GM18873 (cell line): ENCODE measurements around the gene DHCR24.

Experiments
- ATAC-seq: cut with Tn5 transposase; IDR thresholded peaks from one replicate; pipeline ENCODE4 v1.9.1; 2021; ENCODE audit warnings: mild to moderate bottlenecking, moderate library complexity, moderate number of reproducible peaks; ENCODE audit not compliant: unreplicated experiment, low FRiP score

DHCR24 gene

GRCh38 chr1:54805466-54805865 lies 81.5 kb downstream of the DHCR24 start:
- ATAC-seq: no peak

- ATAC-seq: no peak
Observed at GRCh38 chr1:54804471-54805132, 82.4 kb downstream of the DHCR24 start.

GRCh38 chr1:54803761-54804470 lies 83.1 kb downstream of the DHCR24 start:
- ATAC-seq: no peak

- ATAC-seq: peak; percentile 54
Observed at GRCh38 chr1:54800899-54801759, 85.9 kb downstream of the DHCR24 start, which contains the start of gene TTC22. Gene TTC22 (minus strand): TSS chr1:54801323. CDS start chr1:54801163, 160 bp downstream.

DNA sequence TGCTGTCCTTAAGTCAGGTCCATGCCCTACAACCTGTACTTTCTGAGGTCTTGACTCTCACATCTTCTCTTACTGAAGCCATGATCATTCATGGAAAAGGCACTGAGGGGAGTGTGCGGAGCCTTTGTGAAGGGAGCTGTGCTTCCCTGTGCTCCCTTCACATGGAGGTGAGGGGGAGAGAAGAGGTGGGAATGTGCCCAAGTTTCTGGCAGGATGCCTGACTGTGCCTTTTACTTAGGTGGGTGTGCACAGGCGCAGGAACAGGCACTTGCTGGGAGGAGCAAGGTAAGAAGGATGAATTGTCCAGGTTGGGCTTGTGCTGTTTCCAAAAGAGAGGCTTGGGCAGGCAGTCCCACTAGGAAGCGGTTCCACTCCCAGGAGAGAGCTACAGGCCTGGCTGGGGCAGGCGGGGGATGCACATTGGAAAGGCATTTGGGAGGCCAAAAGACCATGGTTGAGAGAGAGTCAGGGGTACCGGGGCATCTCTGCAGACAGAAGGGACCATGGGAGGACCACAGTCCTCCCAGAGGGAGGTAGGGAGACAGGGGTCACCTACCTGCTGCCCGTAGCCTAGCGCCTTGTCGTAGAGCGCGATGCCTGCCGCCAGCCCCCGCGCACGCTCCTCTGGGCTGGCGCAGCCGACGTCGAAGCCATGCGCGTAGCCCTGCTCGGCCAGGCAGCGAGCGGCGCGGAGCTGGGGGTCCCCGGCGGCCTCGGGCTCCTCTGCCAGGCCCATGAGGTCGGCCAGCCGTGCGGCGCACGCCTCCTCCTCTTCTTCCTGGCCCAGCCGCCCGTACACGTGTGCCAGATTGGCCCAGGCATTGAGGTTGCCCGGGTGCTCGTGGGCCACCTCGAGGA lies 86.7 kb downstream of the DHCR24 start:
- no peak for ATAC-seq
